OCI-LY1 (cell line): ENCODE results near the gene COA6.

Experiments
- EZH2 ChIP-seq: fragments of 200-600 bp; sonication (generic), shearing (Covaris generic); IDR thresholded peaks from 2 replicates; pipeline ENCODE4 v1.8.0; 2017; ENCODE audit warnings: borderline replicate concordance, mixed run types, mild to moderate bottlenecking, antibody characterized with exemption, low read length, moderate library complexity, mixed read lengths
- TF ChIP-seq, protein P1 (sequence below): fragments of 200-600 bp; sonication (generic), shearing (Covaris generic); IDR thresholded peaks from 2 replicates; pipeline ENCODE4 v1.5.1; 2017; ENCODE audit warnings: mild to moderate bottlenecking, antibody characterized with exemption, low read length, moderate library complexity, mixed read lengths

- TF ChIP-seq, protein P1, sequence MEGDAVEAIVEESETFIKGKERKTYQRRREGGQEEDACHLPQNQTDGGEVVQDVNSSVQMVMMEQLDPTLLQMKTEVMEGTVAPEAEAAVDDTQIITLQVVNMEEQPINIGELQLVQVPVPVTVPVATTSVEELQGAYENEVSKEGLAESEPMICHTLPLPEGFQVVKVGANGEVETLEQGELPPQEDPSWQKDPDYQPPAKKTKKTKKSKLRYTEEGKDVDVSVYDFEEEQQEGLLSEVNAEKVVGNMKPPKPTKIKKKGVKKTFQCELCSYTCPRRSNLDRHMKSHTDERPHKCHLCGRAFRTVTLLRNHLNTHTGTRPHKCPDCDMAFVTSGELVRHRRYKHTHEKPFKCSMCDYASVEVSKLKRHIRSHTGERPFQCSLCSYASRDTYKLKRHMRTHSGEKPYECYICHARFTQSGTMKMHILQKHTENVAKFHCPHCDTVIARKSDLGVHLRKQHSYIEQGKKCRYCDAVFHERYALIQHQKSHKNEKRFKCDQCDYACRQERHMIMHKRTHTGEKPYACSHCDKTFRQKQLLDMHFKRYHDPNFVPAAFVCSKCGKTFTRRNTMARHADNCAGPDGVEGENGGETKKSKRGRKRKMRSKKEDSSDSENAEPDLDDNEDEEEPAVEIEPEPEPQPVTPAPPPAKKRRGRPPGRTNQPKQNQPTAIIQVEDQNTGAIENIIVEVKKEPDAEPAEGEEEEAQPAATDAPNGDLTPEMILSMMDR, result no peak
- no peak for TF ChIP-seq EZH2
Measured at GRCh38 chr1:234408757-234409156, 35.5 kb downstream of the COA6 start.
